ENCODE measurements around the gene ALG14.
"Not testable (repeated sequence)": the region's sequence is repeated elsewhere in the genome, so short reads cannot be mapped to it uniquely, and the experiment has no call there.

The ALG14 gene

DNA sequence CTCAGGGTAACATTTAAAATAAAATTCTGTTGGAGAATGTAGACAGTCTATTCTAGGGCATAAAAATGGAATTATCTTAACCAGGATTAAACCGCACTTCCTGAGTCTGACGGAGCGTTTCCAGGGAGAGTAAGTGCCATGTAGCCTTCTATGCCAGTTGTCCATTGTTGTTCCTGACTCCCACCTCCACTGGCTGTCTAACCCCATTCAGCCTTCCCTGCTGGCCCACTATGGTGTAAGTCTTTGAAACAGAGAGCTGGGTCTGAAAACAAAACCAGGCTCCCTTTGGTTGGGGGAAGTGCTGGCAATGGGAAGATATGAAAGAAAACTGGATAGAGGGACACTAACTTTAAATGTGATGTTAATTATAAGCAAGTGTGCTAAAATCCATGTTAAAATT lies 74.6 kb downstream of the ALG14 start:
- Histone ChIP-seq H3K27ac (ENCODE audit: low read length) (no peak overlapping the region), H3K36me3 (ENCODE audit: control insufficient read depth in 2 of 2, insufficient read depth in 2 of 2, low read length in 2 of 2) (no peaks in the 10 kb centered on the region), H3K4me3 (ENCODE audit: low read length in 2 of 2) (no peak overlapping the region), H3K27me3 (ENCODE audit: control insufficient read depth in 1 of 2, insufficient read depth in 2 of 2, low read length in 2 of 2) (no peaks in the 10 kb centered on the region), H3K9me3 (ENCODE audit: control insufficient read depth in 2 of 2, low read length in 2 of 2) (no peaks in the 10 kb centered on the region), H3K4me1 (ENCODE audit: control insufficient read depth, insufficient read depth, low read length) (peaks cover 10% of the 10 kb centered on the region), H3K9ac (ENCODE audit: low read length in 2 of 2) (no peak overlapping the region)

DNA sequence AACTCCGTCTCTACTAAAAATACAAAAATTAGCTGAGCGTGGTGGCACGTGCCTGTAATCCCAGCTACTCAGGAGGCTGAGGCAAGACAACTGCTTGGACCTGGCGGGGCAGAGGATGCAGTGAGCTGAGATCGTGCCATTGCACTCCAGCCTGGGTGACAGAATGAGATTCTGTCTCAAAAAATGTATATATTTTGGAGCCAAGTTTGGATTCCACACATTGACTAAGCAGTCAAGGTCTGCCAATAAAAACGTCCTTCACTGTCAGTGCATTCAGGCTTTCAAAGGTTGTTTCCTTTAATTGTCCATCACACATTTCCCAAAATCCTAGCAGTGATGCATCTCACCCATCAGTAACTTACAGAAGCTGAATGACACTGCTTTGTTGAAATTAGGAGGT lies 77.2 kb downstream of the ALG14 start:
- not testable (repeated sequence) for H3K27me3 ChIP-seq (ENCODE audit: control insufficient read depth in 1 of 2, insufficient read depth in 2 of 2, low read length in 2 of 2); H3K4me1 ChIP-seq (ENCODE audit: control insufficient read depth, insufficient read depth, low read length); H3K9me3 ChIP-seq (ENCODE audit: control insufficient read depth in 2 of 2, low read length in 2 of 2); H3K36me3 ChIP-seq (ENCODE audit: control insufficient read depth in 2 of 2, insufficient read depth in 2 of 2, low read length in 2 of 2); H3K27ac ChIP-seq (ENCODE audit: low read length); H3K4me3 ChIP-seq (ENCODE audit: low read length in 2 of 2); H3K9ac ChIP-seq (ENCODE audit: low read length in 2 of 2)

DNA sequence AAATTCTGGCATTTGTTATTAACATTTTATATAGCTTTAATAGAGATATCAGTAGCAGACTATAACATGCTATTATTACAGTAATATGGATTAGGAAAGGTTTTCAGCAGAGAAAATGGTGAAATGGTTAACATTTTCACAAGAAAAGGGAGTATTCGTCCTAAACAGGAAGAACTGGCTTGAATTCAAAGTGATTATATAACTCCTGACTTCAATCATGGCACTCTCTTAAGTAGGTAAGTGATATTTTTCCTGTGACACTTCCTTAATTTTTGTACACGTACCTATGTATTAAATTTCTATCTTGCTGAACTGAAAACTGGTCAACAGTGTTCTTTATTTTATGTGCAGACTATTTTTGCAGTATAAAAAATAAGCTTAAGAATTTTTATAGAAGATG lies 77.9 kb downstream of the ALG14 start:
- no peak overlapping the region for H3K4me3 ChIP-seq (ENCODE audit: low read length in 2 of 2)
- no peak overlapping the region for H3K27ac ChIP-seq (ENCODE audit: low read length)
- no peaks in the 10 kb centered on the region for H3K36me3 ChIP-seq (ENCODE audit: control insufficient read depth in 2 of 2, insufficient read depth in 2 of 2, low read length in 2 of 2)
- H3K9ac ChIP-seq (ENCODE audit: low read length in 2 of 2), result no peak overlapping the region
- H3K27me3 ChIP-seq (ENCODE audit: control insufficient read depth in 1 of 2, insufficient read depth in 2 of 2, low read length in 2 of 2), result no peaks in the 10 kb centered on the region
- no peaks in the 10 kb centered on the region for H3K4me1 ChIP-seq (ENCODE audit: control insufficient read depth, insufficient read depth, low read length)
- no peaks in the 10 kb centered on the region for H3K9me3 ChIP-seq (ENCODE audit: control insufficient read depth in 2 of 2, low read length in 2 of 2)

DNA sequence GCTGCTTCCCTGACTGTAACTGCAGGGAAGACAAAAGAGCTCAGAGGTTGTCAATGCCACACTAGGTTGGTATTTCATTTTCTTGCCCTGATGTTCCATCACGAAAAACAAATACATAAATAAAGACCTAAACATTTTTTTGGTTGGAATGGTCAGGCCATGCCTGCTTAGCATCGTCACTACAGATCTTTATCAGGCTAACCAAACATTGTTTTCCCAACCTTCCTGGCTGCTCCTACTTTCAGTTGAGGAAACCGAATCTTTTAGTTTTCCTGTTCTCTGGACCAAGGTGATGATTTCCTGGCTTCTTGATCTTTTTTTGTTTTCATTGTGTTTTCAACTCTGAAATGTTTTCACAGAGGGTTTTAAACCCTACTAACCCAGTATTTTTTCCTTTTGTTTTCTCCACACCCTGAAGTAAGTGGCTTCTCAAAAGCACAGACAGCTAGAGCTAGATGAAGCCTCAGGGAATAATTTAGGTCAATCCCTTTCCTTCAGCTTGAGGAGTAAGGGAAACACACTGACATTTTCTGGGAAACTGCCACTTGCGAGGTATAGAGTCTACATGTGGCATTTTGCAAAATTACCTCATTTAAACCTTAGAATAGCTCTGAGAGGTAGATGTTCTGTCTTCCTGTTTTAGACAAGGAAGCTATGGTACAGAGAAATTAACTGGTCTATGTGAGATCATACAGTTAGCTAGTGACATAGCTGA lies 78.7 kb downstream of the ALG14 start:
- Histone ChIP-seq H3K27me3 (ENCODE audit: control insufficient read depth in 1 of 2, insufficient read depth in 2 of 2, low read length in 2 of 2) (no peaks in the 10 kb centered on the region), H3K36me3 (ENCODE audit: control insufficient read depth in 2 of 2, insufficient read depth in 2 of 2, low read length in 2 of 2) (no peaks in the 10 kb centered on the region), H3K4me3 (ENCODE audit: low read length in 2 of 2) (no peak overlapping the region), H3K9me3 (ENCODE audit: control insufficient read depth in 2 of 2, low read length in 2 of 2) (no peaks in the 10 kb centered on the region), H3K4me1 (ENCODE audit: control insufficient read depth, insufficient read depth, low read length) (no peaks in the 10 kb centered on the region), H3K27ac (ENCODE audit: low read length) (no peak overlapping the region), H3K9ac (ENCODE audit: low read length in 2 of 2) (no peak overlapping the region)

DNA sequence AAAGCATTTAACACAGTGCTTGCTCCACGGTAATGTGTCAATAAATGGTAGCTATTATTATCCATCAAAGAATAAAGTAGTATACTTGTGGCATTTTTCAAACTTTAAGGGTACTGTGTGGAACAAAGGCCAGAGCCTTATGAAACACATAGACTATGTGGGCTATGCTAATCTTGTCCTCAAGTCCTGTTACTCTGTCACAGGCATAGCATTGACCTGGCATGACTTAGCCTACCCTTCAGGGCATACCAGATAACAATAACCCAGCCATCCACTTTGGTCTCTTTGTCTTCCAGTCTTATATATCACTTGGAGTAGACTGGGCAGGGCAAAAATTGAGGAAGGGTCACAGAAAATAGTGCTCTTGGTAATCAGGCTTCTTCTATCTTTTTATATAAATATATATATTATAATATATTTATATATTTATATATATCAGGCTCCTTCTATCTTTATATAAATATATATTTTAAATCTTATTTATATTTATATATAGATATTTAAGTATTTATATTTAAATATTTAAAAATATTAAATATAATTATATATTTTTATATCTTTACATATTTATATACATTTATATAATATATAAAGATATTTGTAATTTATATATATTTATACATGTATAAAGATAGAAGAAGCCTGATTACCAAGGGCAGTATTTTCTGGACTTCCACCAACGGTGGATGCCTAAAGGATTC lies 79.7 kb downstream of the ALG14 start:
- H3K9ac ChIP-seq (ENCODE audit: low read length in 2 of 2), result no peak overlapping the region
- no peaks in the 10 kb centered on the region for H3K27me3 ChIP-seq (ENCODE audit: control insufficient read depth in 1 of 2, insufficient read depth in 2 of 2, low read length in 2 of 2)
- no peaks in the 10 kb centered on the region for H3K9me3 ChIP-seq (ENCODE audit: control insufficient read depth in 2 of 2, low read length in 2 of 2)
- H3K36me3 ChIP-seq (ENCODE audit: control insufficient read depth in 2 of 2, insufficient read depth in 2 of 2, low read length in 2 of 2), result no peaks in the 10 kb centered on the region
- H3K4me3 ChIP-seq (ENCODE audit: low read length in 2 of 2), result no peak overlapping the region
- H3K27ac ChIP-seq (ENCODE audit: low read length), result no peak overlapping the region
- H3K4me1 ChIP-seq (ENCODE audit: control insufficient read depth, insufficient read depth, low read length), result no peaks in the 10 kb centered on the region

DNA sequence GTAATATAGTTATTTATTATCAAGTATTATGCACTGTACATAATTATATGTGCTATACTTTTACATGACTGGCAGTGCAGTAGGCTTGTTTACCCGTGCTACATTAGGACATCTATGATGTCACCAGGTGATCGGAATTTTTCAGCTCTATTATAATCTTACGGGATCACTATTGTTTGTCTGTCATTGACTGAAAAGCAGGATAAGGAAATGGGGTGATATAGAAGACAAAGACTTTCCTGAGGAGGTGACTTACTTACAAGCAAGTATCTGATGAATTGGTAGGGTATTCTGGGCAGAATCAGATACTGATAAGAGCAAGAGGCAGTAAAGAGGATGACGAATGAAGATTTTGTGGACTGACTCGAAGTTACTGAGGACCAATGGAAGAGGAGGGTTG lies 80.6 kb downstream of the ALG14 start:
- Histone ChIP-seq H3K4me3 (ENCODE audit: low read length in 2 of 2) (no peak overlapping the region), H3K27me3 (ENCODE audit: control insufficient read depth in 1 of 2, insufficient read depth in 2 of 2, low read length in 2 of 2) (no peaks in the 10 kb centered on the region), H3K36me3 (ENCODE audit: control insufficient read depth in 2 of 2, insufficient read depth in 2 of 2, low read length in 2 of 2) (no peaks in the 10 kb centered on the region), H3K9ac (ENCODE audit: low read length in 2 of 2) (no peak overlapping the region), H3K27ac (ENCODE audit: low read length) (no peak overlapping the region), H3K4me1 (ENCODE audit: control insufficient read depth, insufficient read depth, low read length) (no peaks in the 10 kb centered on the region), H3K9me3 (ENCODE audit: control insufficient read depth in 2 of 2, low read length in 2 of 2) (no peaks in the 10 kb centered on the region)

DNA sequence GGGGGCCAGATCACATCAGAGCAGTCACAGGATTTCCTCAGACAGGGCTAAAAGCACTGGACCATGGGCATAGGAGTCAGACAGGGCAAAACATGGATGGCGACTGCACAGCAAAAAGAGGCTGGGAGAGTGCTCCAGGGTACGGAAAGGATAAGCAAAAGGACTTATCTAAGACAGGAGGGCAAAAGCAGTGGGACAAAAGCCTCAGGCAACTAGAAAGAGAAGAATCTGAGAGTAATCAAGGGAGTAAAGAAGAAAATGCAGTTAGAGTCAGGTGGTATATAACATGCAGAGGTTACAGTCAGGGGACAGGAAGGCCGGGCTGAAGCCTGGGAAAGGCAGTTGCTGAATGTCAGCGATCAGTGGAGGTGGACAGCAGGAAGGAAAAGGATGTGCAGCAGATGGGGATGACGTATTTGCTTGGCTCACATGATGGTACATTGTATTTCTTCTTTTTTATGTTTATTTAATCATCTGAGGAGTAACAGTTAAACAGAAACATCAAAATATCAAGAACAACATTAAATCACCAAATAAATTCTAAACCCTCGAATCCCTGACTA lies 82.8 kb downstream of the ALG14 start:
- no peaks in the 10 kb centered on the region for H3K27me3 ChIP-seq (ENCODE audit: control insufficient read depth in 1 of 2, insufficient read depth in 2 of 2, low read length in 2 of 2)
- H3K4me3 ChIP-seq (ENCODE audit: low read length in 2 of 2), result no peak overlapping the region
- H3K9me3 ChIP-seq (ENCODE audit: control insufficient read depth in 2 of 2, low read length in 2 of 2), result no peaks in the 10 kb centered on the region
- no peak overlapping the region for H3K27ac ChIP-seq (ENCODE audit: low read length)
- H3K36me3 ChIP-seq (ENCODE audit: control insufficient read depth in 2 of 2, insufficient read depth in 2 of 2, low read length in 2 of 2), result no peaks in the 10 kb centered on the region
- H3K9ac ChIP-seq (ENCODE audit: low read length in 2 of 2), result no peak overlapping the region
- H3K4me1 ChIP-seq (ENCODE audit: control insufficient read depth, insufficient read depth, low read length), result no peaks in the 10 kb centered on the region

DNA sequence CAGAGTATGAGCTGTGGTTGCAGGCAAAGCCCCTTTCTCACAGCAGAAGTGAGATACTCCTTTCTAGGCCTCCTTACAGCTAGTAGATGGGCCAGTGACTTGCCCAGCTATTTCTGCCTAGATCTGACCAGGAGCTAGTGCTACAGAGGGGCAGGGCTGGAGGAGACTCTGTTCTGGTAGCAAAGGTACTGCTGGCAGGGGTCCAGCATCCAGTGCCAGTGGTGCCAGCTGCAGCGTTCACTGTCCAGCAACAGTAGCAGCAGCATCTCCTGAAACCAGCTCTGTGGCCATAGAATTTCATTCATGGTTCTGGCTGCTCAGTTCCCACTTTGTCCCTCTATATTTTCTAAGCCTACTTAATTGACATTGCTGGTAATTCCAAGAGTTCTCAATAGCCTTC lies 83.4 kb downstream of the ALG14 start:
- Histone ChIP-seq H3K9ac (ENCODE audit: low read length in 2 of 2) (no peak overlapping the region), H3K4me1 (ENCODE audit: control insufficient read depth, insufficient read depth, low read length) (no peaks in the 10 kb centered on the region), H3K27ac (ENCODE audit: low read length) (no peak overlapping the region), H3K9me3 (ENCODE audit: control insufficient read depth in 2 of 2, low read length in 2 of 2) (no peaks in the 10 kb centered on the region), H3K4me3 (ENCODE audit: low read length in 2 of 2) (no peak overlapping the region), H3K27me3 (ENCODE audit: control insufficient read depth in 1 of 2, insufficient read depth in 2 of 2, low read length in 2 of 2) (no peaks in the 10 kb centered on the region), H3K36me3 (ENCODE audit: control insufficient read depth in 2 of 2, insufficient read depth in 2 of 2, low read length in 2 of 2) (no peaks in the 10 kb centered on the region)

DNA sequence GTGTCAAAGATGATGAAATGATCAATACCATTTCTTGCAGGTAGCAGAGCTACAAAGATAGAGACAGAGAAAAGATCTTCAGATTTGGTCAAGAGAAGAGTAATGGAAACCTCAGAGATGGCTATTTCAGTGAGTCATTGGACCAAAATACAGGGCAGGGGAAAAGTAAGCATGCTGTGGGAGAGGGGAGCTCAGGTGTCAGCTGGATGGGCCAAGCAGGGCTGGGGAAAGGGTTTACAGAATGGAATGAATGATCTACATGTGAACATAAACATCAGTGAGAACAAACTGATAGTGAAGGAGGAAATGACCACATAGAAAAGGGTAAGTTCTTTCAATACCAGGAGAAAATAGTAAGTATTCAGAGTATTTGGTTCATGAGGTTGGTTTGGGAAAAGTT lies 84.4 kb downstream of the ALG14 start:
- Histone ChIP-seq H3K4me1 (ENCODE audit: control insufficient read depth, insufficient read depth, low read length) (peaks cover 2% of the 10 kb centered on the region), H3K36me3 (ENCODE audit: control insufficient read depth in 2 of 2, insufficient read depth in 2 of 2, low read length in 2 of 2) (no peaks in the 10 kb centered on the region), H3K9ac (ENCODE audit: low read length in 2 of 2) (no peak overlapping the region), H3K9me3 (ENCODE audit: control insufficient read depth in 2 of 2, low read length in 2 of 2) (no peaks in the 10 kb centered on the region), H3K27me3 (ENCODE audit: control insufficient read depth in 1 of 2, insufficient read depth in 2 of 2, low read length in 2 of 2) (no peaks in the 10 kb centered on the region), H3K4me3 (ENCODE audit: low read length in 2 of 2) (no peak overlapping the region), H3K27ac (ENCODE audit: low read length) (no peak overlapping the region)

DNA sequence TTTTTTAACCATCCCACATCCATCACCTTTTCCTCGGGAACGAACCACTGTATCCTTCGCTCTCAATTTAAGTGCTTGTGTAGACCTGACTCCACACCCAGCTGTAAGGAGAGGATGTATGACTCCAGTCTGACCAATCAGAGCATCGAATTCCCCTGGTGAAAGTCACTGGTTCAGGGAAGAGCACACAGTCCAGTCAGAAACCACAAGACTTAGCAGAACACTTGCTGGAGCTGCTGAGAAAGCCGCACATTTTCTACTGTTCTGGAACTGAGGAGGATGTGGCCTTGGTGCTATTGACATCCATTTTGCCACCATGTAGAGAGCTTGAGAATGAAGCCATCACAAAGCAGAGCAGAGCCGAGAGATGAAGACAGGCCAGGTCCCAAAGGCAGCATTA lies 86.0 kb downstream of the ALG14 start:
- H3K9me3 ChIP-seq (ENCODE audit: control insufficient read depth in 2 of 2, low read length in 2 of 2), result no peaks in the 10 kb centered on the region
- H3K4me3 ChIP-seq (ENCODE audit: low read length in 2 of 2), result no peak overlapping the region
- H3K4me1 ChIP-seq (ENCODE audit: control insufficient read depth, insufficient read depth, low read length), result peaks cover 3% of the 10 kb centered on the region
- H3K36me3 ChIP-seq (ENCODE audit: control insufficient read depth in 2 of 2, insufficient read depth in 2 of 2, low read length in 2 of 2), result no peaks in the 10 kb centered on the region
- no peak overlapping the region for H3K27ac ChIP-seq (ENCODE audit: low read length)
- no peaks in the 10 kb centered on the region for H3K27me3 ChIP-seq (ENCODE audit: control insufficient read depth in 1 of 2, insufficient read depth in 2 of 2, low read length in 2 of 2)
- no peak overlapping the region for H3K9ac ChIP-seq (ENCODE audit: low read length in 2 of 2)

DNA sequence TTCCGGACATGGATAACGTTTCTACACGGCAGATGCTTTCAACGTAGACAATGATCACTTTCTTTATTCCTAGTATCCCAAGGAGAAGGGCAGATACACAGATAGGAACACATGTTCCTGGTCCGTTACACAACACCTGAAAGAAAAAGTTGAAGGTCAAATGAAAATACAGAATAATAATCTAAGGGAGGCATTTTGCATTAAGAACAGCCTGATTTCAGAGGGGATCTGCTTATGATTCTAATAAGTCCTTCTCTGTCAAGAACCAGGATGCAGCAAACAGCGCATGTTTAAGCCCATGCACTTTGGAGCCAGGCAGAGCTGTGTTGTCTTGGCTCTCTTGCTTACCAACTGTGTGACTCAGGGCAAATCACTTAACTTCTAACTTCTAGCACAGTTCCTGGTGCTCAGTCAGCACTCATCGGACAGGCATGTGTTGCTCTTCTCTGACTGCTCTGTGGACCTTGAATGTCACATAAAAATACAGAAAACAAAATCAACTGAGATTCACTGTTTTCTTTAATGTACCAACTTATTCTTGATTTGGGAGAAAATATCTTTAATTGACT lies 89.5 kb downstream of the ALG14 start:
- no peak overlapping the region for H3K9ac ChIP-seq (ENCODE audit: low read length in 2 of 2)
- no peaks in the 10 kb centered on the region for H3K36me3 ChIP-seq (ENCODE audit: control insufficient read depth in 2 of 2, insufficient read depth in 2 of 2, low read length in 2 of 2)
- no peak overlapping the region for H3K27ac ChIP-seq (ENCODE audit: low read length)
- H3K4me3 ChIP-seq (ENCODE audit: low read length in 2 of 2), result no peak overlapping the region
- no peaks in the 10 kb centered on the region for H3K27me3 ChIP-seq (ENCODE audit: control insufficient read depth in 1 of 2, insufficient read depth in 2 of 2, low read length in 2 of 2)
- H3K4me1 ChIP-seq (ENCODE audit: control insufficient read depth, insufficient read depth, low read length), result peaks cover 3% of the 10 kb centered on the region
- H3K9me3 ChIP-seq (ENCODE audit: control insufficient read depth in 2 of 2, low read length in 2 of 2), result no peaks in the 10 kb centered on the region

All from stomach smooth muscle (tissue), 2 donors.